GM21723 (cell line): ENCODE measurements around the gene SLC35F4.
"Not testable (repeated sequence)": the region's sequence is repeated elsewhere in the genome, so short reads cannot be mapped to it uniquely, and the experiment has no call there.

Experiments
- ATAC-seq: cut with Tn5 transposase; IDR thresholded peaks from one replicate; pipeline ENCODE4 v1.9.1; 2021; ENCODE audit warnings: mild to moderate bottlenecking, moderate library complexity; ENCODE audit not compliant: unreplicated experiment

SLC35F4 gene

DNA sequence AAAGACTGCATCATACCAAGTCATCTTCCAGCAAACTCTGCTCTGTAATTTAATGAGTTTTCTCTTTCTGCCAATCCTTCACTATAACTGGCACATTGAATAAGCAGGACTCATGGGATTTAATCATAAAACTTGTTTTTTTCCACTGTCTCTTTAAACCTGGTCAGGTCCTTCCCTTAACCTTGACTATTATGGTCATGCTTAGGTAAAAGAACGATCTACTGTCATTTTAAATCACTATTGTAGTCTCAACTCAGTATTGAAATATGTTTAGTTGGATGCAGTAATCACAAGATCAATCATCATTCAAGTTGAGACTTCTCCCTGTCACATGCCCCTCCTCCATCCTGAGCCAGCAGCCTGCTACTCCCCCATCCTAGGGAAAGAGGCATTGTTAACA, 56.1 kb downstream of the SLC35F4 start:
- ATAC-seq: no peak

DNA sequence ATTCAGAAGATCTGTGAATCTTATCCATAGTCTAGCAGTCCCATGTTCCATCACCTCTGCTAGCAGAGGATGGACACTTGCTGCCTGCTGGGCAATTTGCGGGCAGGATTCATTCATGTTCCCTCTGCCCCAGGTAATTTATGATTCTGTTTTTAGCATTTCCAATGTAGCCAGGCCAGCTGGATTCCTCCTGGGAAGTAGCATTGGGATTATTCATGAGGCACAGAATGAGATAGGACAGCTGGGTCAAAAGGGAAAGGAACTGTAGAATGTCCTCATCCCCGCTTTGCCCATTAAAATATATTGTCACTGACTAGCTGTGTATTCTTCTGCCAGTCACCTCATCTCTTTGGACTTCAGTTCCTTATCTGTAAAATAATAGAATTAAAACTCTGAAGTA, 68.7 kb downstream of the SLC35F4 start:
- no peak for ATAC-seq

DNA sequence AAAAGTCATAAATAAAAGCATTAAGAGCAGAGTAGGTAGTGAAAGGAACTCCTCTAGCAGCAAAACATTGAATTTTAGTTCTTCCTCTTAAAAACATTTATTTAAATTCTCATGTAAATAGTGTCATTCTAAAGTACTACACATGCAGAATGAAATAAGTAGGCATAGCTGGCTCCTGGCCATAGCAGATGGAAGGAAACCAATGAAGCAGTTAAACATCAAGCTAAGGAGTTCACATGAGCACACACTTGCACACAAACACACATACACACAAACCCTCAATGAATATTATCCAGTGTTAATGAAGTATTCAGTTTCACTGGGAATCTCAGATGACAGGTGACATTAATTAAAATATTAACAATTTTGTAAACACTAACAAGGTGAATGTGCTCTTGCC, 69.3 kb downstream of the SLC35F4 start:
- ATAC-seq: no peak

DNA sequence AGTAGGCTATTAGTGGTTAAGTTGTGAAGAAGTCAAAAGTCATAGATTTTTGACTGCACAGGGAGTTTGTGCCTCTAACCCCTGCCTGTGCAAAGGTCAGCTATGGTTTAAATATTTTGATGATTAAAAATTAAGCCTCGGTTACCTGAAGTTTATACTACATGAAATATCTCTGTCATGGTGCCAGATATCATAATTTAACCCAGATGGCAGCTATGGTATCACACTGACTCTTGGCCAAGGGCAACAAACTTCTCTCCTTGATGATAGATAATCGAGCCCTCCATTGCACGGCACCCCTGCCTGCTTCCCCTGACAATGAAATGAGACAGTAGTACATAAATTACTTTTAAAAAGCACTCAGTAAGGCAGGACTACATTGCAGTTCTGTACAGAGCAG, 80.8 kb downstream of the SLC35F4 start:
- ATAC-seq: no peak

DNA sequence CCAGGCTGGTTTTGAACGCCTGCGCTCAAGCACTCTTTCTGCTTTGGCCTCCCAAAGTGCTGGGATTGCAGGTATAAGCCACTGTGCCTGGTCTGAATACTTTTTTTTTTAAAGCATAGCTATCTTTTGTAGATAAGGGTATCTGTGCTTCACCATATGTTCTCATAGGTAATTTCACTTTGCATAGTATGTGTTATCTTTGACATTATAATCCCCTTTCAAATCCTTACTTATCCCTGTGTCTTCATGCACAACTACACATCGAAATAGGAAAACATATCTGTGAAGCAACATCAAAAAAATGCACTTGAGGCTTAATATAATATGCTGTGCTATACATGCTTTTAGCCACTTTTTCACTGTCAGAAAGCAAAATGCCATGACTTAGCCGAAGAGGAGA, 94.1 kb downstream of the SLC35F4 start:
- ATAC-seq: no peak

DNA sequence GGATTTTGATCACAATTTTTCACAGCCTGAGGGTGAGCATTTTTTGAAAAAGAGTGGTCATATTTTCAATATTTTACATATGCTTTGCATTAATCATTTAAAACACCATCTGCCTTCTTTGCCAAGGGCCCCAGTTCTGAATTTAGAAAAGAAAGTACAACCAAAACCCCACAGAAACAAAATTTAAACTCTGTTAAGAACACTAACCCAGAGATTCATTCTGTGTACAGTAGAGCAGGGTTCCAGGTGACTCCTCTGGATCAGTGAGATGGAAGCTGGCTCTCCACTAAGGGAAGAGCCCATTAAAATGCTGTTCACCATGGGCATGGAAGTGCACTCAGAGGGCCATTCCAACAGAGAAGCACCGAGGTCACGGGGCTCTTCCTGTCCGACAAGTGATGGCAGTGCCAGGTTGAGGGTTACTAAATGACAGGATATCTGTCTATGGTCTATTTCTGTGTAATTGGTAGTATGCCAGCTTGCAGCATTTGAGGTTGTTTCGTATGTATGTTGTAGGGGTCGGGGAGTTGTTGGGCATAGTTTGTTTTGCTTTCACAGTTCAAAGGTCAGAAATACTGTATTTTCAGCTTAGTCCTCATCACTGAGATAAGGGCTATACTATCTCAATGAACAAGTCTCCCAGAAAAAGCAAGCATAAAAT, 95.9 kb downstream of the SLC35F4 start:
- no peak for ATAC-seq

DNA sequence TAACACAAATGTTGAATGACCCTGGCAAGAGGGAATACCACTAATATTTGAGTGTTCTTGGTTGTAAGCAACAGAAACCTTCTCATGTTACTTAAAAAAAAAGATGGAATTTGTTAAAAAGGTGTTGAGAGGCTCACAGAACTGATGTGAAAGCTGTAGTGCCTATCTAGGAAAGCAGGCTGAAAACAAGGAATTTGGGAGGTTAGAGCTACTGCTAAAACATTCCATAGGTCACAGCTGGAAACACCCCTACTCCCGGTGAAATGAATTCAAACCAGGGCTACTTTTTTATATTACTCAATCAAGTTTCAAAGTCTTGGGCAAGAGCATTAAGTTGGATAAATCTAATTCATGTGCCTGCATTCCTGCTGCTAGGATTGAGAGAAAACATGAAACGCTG, 104.1 kb downstream of the SLC35F4 start:
- no peak for ATAC-seq

DNA sequence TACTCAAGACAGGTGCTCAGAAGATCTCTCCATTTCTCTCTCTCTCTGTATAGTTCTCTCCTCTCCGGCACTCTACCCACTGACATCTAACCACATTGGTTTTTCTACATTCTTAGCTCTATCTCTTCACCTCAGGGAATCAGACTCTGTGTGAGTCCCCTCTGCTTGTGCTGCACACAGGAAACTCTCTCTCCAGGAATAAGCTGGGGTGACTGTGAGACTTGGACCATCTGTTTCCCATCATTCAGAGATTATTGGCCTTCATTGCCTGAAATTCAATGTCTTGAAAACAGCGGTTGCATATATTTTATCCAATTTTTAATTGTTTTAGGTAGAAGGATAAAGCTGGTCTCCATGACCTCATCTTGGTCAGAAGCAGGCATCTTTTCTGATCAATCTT, 105.0 kb downstream of the SLC35F4 start:
- ATAC-seq: no peak

DNA sequence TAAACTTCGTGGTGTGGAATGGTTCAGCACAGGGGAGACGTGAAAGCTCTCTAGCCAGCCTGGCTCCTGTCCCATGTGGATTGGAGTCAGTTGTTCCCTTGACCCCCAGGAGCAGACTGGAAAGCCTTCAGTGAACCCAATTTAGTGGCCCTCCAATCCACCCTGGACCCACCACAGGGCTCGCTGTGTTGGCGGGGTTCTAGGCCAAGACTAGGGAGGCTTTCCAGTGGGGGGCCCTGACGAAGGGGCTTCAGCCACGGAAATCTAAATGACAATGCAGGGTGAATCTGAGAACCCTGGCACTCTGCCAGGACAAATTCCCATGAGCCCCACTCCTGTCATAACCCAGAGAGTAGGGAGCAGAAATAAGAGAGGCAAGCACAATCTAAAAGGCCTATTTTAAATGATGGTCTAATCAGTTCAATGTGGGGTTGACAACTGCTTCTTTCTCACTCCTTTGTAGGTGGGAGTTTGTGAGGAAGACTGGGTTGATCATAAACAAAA, 110.8 kb downstream of the SLC35F4 start:
- ATAC-seq: no peak

DNA sequence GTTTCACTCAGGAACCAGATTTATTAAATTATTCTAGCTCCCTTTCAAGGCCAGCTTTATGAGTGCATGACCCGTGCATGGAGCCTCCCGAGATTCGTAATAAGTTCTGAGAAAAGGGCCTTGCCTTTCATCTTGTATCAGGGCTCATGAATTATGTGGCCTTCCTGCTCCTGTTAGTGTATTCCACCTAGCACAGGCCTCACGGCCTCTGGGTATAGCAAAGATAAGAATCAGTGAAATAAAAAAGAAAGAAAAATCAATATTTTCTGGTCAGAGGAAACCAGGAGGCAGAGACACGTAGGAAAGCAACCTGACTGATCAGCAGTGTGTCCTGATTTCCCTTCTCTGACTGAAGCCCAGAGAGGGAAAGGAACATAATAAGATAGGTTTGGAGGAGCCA, 111.4 kb downstream of the SLC35F4 start:
- no peak for ATAC-seq

DNA sequence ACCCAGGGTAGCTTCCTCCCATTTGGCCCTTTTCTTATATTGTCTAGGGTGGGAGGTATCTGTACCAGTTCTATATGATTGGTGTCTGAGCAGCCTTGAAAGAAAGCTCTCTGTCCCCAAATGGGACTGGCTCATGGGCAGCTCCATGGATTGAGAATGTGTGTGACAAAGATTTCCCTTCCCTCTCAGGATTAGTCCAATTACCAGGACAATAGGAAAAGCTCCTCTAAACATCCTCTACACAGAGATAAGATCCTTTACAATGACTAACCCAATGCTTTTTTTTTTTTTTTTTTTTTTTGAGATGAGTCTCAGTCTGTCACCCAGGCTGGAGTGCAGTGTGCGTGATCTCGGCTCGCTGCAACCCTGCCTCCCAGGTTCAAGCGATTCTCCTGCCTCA, 112.1 kb downstream of the SLC35F4 start:
- ATAC-seq: no peak

DNA sequence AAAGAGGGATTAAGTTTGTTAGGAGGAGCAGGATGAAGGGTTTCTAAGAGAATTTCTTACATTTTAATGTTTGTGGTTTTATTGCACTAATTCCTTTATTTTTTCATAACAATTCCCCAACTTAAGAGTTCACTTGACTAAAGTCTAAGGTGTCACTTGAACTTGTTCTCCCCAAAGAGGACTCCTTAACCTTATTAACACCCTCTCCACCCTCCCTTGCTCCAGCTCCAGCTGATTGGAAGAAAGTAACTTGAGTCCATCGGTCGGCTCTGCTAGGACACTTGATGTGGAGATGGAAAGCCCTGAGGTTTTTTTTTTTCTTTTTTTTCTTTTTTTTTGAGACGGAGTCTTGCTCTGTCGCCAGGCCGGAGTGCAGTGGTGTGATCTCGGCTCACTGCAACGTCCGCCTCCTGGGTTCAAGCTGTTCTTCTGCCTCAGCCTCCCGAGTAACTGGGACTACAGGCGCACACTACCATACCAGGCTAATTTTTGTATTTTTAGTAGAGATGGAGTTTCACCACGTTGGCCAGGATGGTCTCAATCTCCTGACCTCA, 113.7 kb downstream of the SLC35F4 start:
- ATAC-seq: not testable (repeated sequence)

DNA sequence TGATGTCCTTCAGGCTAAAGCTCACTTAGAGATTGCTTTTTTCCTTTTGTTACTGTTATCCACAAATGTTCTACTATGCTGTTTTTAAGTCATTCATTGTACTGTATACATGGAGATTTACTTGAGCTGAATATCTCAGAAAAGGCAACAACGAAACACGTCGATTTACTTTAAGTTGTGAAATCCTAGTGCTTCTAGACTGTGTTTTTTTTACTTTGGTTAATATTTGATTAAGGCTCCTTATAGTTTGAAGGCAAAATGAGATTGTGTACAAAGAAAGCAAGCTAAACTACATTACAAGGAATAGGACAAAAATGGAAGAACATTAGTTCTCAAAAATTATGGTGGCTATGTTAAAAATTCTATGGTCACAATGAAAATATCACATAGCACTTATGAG, 114.5 kb downstream of the SLC35F4 start:
- no peak for ATAC-seq

DNA sequence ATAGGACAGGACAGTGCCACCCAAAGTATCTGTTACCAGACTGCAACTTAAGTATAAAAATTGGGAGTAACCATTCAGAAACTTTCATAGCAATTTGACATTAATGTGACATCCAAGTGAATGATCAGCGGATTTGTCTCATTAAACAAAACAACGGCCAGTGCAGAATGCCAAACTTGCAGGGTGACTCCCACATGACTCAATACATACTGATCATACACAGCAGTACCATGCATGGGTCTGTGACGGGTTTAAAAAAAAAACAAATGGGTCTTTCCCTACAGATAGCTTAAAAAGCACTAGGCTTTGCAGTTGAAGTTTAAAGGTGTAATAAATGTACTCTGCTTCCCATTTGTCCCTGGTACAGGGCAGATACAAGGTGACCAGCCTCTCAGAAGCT, 116.6 kb downstream of the SLC35F4 start:
- no peak for ATAC-seq

DNA sequence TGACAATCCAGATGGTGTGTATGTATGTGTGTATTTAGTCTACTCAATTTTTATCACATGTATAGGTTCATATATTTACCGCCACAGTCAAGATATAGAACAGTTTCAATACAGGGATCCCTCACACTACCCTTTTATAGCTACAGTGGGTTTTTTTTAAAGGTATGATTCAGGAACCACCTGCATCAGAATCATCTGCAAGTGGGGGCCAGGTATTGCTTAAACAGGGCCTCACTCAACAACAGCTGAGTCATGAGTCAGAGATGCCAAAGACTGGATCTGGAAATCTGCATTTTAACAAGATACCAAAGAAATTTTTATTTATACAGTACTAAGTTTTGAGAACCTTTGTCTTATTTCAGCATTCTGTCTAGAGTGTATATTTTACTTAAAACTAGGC, 117.6 kb downstream of the SLC35F4 start:
- ATAC-seq: no peak

DNA sequence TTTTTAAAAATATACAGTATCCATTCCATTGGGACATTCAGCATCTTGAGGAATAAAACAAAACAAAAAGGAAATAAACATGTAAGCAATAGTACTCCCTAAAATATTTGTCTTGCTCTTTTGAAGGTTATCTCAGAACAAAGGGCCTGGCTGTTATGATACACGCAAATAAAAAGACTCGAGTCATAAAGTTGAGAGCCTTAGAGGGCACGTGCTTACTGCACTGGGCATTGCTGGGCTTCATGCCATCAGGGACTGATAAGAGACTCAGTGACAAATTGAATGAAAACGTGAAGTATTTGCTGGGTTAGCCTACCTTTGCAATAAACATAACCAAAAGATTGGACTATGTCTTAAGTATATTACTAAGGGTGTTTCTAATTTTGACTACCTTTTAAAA, 118.9 kb downstream of the SLC35F4 start:
- no peak for ATAC-seq

DNA sequence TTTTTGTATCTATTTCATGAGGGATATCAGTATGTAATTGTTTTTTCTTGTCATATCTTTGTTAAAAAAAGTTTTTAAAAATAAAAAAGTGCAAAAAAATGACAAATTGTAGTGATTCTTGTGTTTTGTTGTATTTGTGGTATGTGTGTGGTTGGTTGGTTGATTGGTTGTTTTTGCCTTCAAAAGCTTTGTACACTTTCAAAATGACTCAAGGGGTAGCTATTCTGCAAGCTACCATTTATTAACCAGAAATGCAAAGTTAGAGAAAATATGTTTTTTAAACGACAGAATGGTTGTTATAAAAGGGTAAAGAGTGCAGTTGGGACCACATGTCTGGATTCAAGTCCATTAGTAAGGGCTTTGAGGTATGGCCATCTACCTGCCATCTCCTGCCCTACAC, 119.3 kb downstream of the SLC35F4 start:
- ATAC-seq: no peak

DNA sequence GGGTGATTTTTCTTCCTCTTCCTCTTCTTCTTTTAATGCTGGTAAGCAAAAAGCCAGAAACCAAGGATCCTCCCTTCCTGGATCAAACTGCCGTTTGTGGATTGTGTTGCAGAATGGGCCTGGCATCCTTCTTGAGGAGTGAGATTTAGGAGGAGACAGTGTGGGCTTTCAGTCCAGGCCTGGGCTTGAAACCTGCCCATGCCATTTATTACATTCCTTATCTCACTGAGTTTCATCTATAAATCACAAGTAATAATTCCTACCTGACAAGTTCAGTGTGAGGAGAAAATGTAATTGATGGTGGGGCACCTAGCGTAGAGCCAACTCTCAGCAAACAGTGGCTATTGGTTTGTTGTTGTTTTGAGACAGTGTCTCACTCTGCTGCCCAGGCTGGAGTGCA, 126.4 kb downstream of the SLC35F4 start:
- ATAC-seq: no peak

DNA sequence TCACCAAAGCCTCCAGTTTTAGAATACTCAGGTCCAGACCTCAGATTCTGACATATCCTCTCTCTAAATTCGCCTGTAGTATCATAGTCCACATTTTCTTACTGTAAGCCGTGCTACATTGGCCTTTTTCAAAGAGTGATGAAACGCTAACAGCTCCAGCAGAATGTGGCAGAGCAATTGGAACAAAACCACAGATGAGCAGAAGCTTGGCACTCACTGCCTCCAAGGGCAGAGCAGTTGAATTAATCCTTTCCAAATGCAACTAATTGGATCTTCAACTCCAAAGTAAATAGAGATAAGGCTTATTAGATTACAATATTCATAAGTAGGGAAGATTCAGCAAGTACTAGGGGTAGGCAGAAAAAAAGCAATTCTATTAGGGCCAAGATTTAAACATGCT, 128.3 kb downstream of the SLC35F4 start:
- no peak for ATAC-seq

DNA sequence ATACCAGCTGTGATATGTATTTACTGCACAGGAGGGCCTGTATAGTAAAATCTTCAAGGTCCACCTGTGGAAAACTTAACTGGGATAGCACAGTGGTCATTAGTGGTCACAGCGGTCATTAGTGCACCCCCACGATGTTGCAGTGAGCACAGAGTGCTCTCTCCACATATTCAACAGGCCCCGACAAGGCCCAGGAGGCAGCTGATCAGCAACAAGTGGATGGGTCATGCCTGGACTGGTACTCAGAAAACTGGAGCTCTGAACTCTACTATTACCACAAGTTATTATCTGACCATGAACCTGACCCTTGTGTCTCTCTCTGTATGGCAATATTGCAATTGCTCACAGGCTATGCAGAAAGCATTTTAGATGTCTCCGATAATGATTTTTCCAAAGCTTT, 129.5 kb downstream of the SLC35F4 start:
- no peak for ATAC-seq

DNA sequence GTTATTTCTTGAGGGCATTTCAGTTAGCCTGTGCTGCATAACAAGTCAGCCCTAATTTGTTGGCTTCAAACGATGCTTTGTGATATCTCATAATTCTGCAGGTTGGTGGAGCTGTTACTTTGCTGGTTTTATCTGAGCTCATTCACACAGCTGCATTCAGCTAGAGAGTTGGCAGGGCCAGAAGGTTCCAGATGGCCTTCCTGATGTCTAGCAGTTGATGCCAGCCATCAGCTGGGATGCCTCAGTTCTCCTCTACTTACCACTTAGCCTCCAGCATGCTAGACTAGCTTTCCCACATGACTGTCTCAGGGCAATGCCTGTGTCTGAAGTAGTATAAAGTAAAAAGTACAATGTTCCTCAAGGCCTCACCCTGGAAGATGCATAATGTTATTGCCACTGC, 130.6 kb downstream of the SLC35F4 start:
- ATAC-seq: no peak

DNA sequence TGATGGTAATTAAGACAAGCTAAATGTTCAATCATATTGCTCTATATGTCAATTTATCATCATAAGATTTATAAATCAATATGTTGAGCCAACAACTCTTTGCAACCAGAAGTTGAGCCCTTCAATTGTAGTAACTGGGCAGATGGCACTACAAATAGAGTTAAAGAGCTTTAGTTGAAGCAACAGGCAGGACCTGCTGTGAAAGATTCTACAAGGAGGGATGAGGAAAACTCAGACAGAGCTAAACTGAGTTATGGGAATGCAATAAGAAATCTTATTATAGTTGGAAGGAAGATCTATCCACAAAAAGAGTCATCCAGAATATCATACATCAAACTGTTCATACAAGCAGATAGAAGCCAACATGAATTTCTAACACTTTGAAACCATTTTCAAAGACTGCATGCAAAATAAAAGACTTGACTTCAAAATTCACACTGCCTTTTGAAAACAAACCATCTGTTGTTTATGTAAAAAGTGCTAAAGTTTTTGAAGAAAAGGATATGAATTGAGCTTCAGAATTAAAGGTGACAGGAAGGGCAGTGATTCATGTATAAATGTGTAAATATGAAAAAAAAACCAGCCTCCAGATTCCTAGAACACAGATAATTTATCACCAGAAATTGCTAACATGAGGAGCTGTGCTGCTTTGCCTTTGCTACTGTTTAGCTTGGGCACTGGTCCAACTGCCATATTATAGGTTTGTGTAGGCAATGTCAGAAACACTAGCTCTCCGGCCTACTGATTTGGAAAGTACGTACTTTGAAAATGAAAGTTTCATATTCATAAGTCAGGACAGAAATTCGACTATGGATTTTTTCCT, 133.2 kb downstream of the SLC35F4 start:
- no peak for ATAC-seq
